IMR-90 (cell line): ENCODE results near the gene TMIGD1. TPM values are rescaled to one million over a fixed set of nuclear protein-coding genes. Genes with fewer than 3 reads are reported as not detected.

Experiments used
- ATAC-seq: fragments of 200-7000 bp; cut with Tn5 transposase; 2 replicates; pipeline ENCODE4 v1.9.1; 2020; ENCODE audit warnings: low read depth, mild to moderate bottlenecking, moderate library complexity
- BruUV-seq: library from RNA; stranded (reverse); fragments of 400-500 nt; replicated peaks from 2 replicates; lab custom pipeline; 2021; lab: Mats Ljungman, UMichigan
- CTCF ChIA-PET: fragments of 300-600 bp; formaldehyde crosslinking; extraction: SDS; loops from one replicate; lab custom pipeline; 2021; ENCODE audit warnings: antibody characterized with exemption; lab: Yijun Ruan, JAX
- POLR2A ChIA-PET: fragments of 300-600 bp; sonication (Branson Sonifier 250); formaldehyde crosslinking; loops from one replicate; lab custom pipeline; 2022; ENCODE audit warnings: antibody characterized with exemption; ENCODE audit not compliant: unreplicated experiment; lab: Charles Lee
- DNase-seq: peaks from one replicate; pipeline ENCODE4 v3.0.0; 2013
- H2AFZ ChIP-seq: replicated peaks from 2 replicates; pipeline ENCODE3; 2013; ENCODE audit warnings: low read length, mild to moderate bottlenecking; ENCODE audit not compliant: poor library complexity
- H2AK5ac ChIP-seq: 2 replicates; pipeline ENCODE4 v1.6.1; 2013; ENCODE audit warnings: low read depth, low read length, inconsistent platforms
- H2AK9ac ChIP-seq: replicated peaks from 2 replicates; pipeline ENCODE3; 2013; ENCODE audit warnings: mild to moderate bottlenecking, low read depth, low read length, moderate library complexity; ENCODE audit not compliant: poor library complexity
- H2BK120ac ChIP-seq: 2 replicates; pipeline ENCODE4 v1.6.1; 2013; ENCODE audit warnings: low read depth, low read length, inconsistent platforms
- H2BK15ac ChIP-seq: 3 replicates; pipeline ENCODE4 v1.6.1; 2013; ENCODE audit warnings: low read depth, low read length, inconsistent platforms
- H2BK20ac ChIP-seq: 2 replicates; pipeline ENCODE4 v1.6.1; 2013; ENCODE audit warnings: low read depth, mild to moderate bottlenecking, inconsistent platforms, low read length, moderate library complexity
- H2BK5ac ChIP-seq: 2 replicates; pipeline ENCODE4 v1.6.1; 2013; ENCODE audit warnings: mild to moderate bottlenecking, low read depth, low read length, inconsistent platforms; ENCODE audit not compliant: poor library complexity, severe bottlenecking
- H3K14ac ChIP-seq: replicated peaks from 2 replicates; pipeline ENCODE4 v1.6.1; 2013; ENCODE audit warnings: low read depth, low read length, inconsistent platforms
- H3K18ac ChIP-seq: 2 replicates; pipeline ENCODE4 v1.6.1; 2013; ENCODE audit warnings: low read depth, low read length, control low read depth
- H3K23ac ChIP-seq: 2 replicates; pipeline ENCODE4 v1.6.1; 2013; ENCODE audit warnings: low read depth, low read length, inconsistent platforms
- H3K27ac ChIP-seq: 2 replicates; pipeline ENCODE4 v1.5.1; 2013; ENCODE audit warnings: mild to moderate bottlenecking, control low read depth, low read length; ENCODE audit not compliant: insufficient read depth
- H3K27me3 ChIP-seq: 2 replicates; pipeline ENCODE4 v1.6.1; 2013; ENCODE audit warnings: low read length; ENCODE audit not compliant: control insufficient read depth, insufficient read depth
- H3K36me3 ChIP-seq: 2 replicates; pipeline ENCODE4 v1.6.1; 2013; ENCODE audit warnings: low read length, mixed read lengths; ENCODE audit not compliant: control insufficient read depth, insufficient read depth
- H3K4ac ChIP-seq: 2 replicates; pipeline ENCODE4 v1.6.1; 2013; ENCODE audit warnings: low read depth, low read length, inconsistent platforms
- H3K4me1 ChIP-seq: 2 replicates; pipeline ENCODE4 v1.6.1; 2013; ENCODE audit warnings: low read length, mixed read lengths; ENCODE audit not compliant: control insufficient read depth, insufficient read depth
- H3K4me2 ChIP-seq: 2 replicates; pipeline ENCODE4 v1.6.1; 2013; ENCODE audit warnings: low read depth, mild to moderate bottlenecking, control low read depth, low read length, moderate library complexity
- H3K4me3 ChIP-seq: 2 replicates; pipeline ENCODE4 v1.5.1; 2013; ENCODE audit warnings: low read depth, mild to moderate bottlenecking, control low read depth, low read length, moderate library complexity; ENCODE audit not compliant: insufficient read depth
- H3K56ac ChIP-seq: 2 replicates; pipeline ENCODE4 v1.6.1; 2013; ENCODE audit warnings: low read length, inconsistent platforms; ENCODE audit not compliant: insufficient read depth; ENCODE audit errors: extremely low read depth
- H3K79me1 ChIP-seq, 2 experiments: 2 replicates each; pipeline ENCODE4 v1.6.1; 2013; ENCODE audit warnings: low read length in 2 of 2, inconsistent platforms in 1 of 2, low read depth in 1 of 2
- H3K9ac ChIP-seq: 2 replicates; pipeline ENCODE4 v1.6.1; 2013; ENCODE audit warnings: low read depth, low read length, control low read depth
- H3K9me1 ChIP-seq: 2 replicates; pipeline ENCODE4 v1.6.1; 2013; ENCODE audit warnings: low read length, inconsistent platforms; ENCODE audit not compliant: insufficient read depth
- H3K9me3 ChIP-seq: 2 replicates; pipeline ENCODE4 v1.6.1; 2013; ENCODE audit warnings: low read length; ENCODE audit not compliant: control insufficient read depth, insufficient read depth
- H4K20me1 ChIP-seq: 2 replicates; pipeline ENCODE4 v1.6.1; 2013; ENCODE audit warnings: low read length, inconsistent platforms; ENCODE audit not compliant: insufficient read depth
- H4K5ac ChIP-seq: 2 replicates; pipeline ENCODE4 v1.6.1; 2013; ENCODE audit warnings: mild to moderate bottlenecking, low read depth, low read length, control low read depth
- H4K8ac ChIP-seq, 2 experiments: 2 replicates each; pipeline ENCODE4 v1.6.1; 2013; ENCODE audit warnings: low read depth in 2 of 2, low read length in 2 of 2, control low read depth in 1 of 2, inconsistent platforms in 1 of 2
- H4K91ac ChIP-seq: 2 replicates; pipeline ENCODE4 v1.6.1; 2013; ENCODE audit warnings: low read depth, low read length, inconsistent platforms; ENCODE audit not compliant: insufficient read depth
- CEBPB ChIP-seq: IDR thresholded peaks from 2 replicates; pipeline ENCODE4 v1.6.1; 2012; ENCODE audit warnings: low read depth, low read length, improper control_type of control experiment
- CHD1 ChIP-seq: IDR thresholded peaks from 2 replicates; pipeline ENCODE4 v1.6.1; 2012; ENCODE audit warnings: low read depth, low read length, improper control_type of control experiment
- CTCF ChIP-seq: conservative IDR thresholded peaks from 2 replicates; pipeline ENCODE4 v1.5.1; 2012; ENCODE audit warnings: mild to moderate bottlenecking, low read depth, low read length, improper control_type of control experiment
- FOS ChIP-seq: fragments of 150-350 bp; IDR thresholded peaks from 2 replicates; pipeline ENCODE4 v1.6.1; 2016; ENCODE audit warnings: low read depth, low read length
- MAZ ChIP-seq: IDR thresholded peaks from 2 replicates; pipeline ENCODE4 v1.6.1; 2012; ENCODE audit warnings: low read depth, mild to moderate bottlenecking, low read length, improper control_type of control experiment, moderate library complexity, borderline replicate concordance
- MXI1 ChIP-seq: IDR thresholded peaks from 2 replicates; pipeline ENCODE4 v1.6.1; 2012; ENCODE audit warnings: low read depth, mild to moderate bottlenecking, low read length, moderate library complexity, borderline replicate concordance
- NFE2L2 ChIP-seq: fragments of 150-350 bp; IDR thresholded peaks from 2 replicates; pipeline ENCODE4 v1.6.1; 2016; ENCODE audit warnings: low read depth, mild to moderate bottlenecking, low read length
- POLR2A ChIP-seq: IDR thresholded peaks from 2 replicates; pipeline ENCODE4 v1.6.1; 2012; ENCODE audit warnings: mild to moderate bottlenecking, low read depth, low read length
- RAD21 ChIP-seq: IDR thresholded peaks from 2 replicates; pipeline ENCODE4 v1.6.1; 2012; ENCODE audit warnings: low read length, improper control_type of control experiment
- RCOR1 ChIP-seq: IDR thresholded peaks from 2 replicates; pipeline ENCODE4 v1.6.1; 2012; ENCODE audit warnings: mild to moderate bottlenecking, low read length, improper control_type of control experiment; ENCODE audit not compliant: insufficient replicate concordance
- RFX5 ChIP-seq: IDR thresholded peaks from 2 replicates; pipeline ENCODE4 v1.8.0; 2012; ENCODE audit warnings: low read depth, mild to moderate bottlenecking, low read length, moderate library complexity
- SMC3 ChIP-seq: fragments of 150-350 bp; IDR thresholded peaks from 2 replicates; pipeline ENCODE4 v1.6.1; 2016; ENCODE audit warnings: low read depth, mild to moderate bottlenecking, antibody characterized with exemption, low read length, moderate library complexity
- WGBS, 2 experiments: methylation state at CpG; one replicate each; pipeline versions ENCODE4 v1.1.5 to v1.1.7; 2013; ENCODE audit warnings: missing lambda C conversion rate in 2 of 2; ENCODE audit not compliant: insufficient read length in 1 of 2; ENCODE audit errors: extremely low coverage in 2 of 2; 5-methylcytosine and 5-hydroxymethylcytosine counted together
- dilution Hi-C: fragments of 300-500 bp; cut with HindIII; formaldehyde crosslinking; loops from one replicate; pipeline ENCODE4 v1.14.3; 2018; ENCODE audit warnings: low sequenced_read_pairs; ENCODE audit not compliant: unreplicated experiment
- in situ Hi-C: fragments of 300-500 bp; cut with MboI; formaldehyde crosslinking; loops from 3 replicates; pipeline ENCODE4 v1.14.3; 2019; ENCODE audit warnings: low sequenced_read_pairs, inconsistent platforms, mixed read lengths
- intact Hi-C: fragments of 100-400 bp; cut with micrococcal nuclease; formaldehyde crosslinking; loops from 2 replicates; pipeline ENCODE4 v1.10.0; 2022
- polyA plus RNA-seq, 3 experiments: library from polyadenylated mRNA; depleted of rRNA; stranded (reverse); fragments of >200 nt; gene quantifications; 2 replicates each; pipeline ENCODE4 v1.2.3, GENCODE V29; 2012; ENCODE audit warnings: low replicate concordance in 1 of 3
- total RNA-seq: library from RNA; depleted of rRNA; stranded (reverse); fragments of >200 nt; gene quantifications from 2 replicates; pipeline ENCODE4 v1.2.3, GENCODE V29; 2012
- TF ChIP-seq, protein P1 (sequence below): fragments of 150-350 bp; IDR thresholded peaks from 2 replicates; pipeline ENCODE4 v1.6.1; 2017; ENCODE audit warnings: mild to moderate bottlenecking, antibody characterized with exemption, low read length, low read depth

Gene TMIGD1
- total and polyA plus RNA-seq, 2 of the 4 experiments (the other 2 are of a cell fraction): not detected

DNA sequence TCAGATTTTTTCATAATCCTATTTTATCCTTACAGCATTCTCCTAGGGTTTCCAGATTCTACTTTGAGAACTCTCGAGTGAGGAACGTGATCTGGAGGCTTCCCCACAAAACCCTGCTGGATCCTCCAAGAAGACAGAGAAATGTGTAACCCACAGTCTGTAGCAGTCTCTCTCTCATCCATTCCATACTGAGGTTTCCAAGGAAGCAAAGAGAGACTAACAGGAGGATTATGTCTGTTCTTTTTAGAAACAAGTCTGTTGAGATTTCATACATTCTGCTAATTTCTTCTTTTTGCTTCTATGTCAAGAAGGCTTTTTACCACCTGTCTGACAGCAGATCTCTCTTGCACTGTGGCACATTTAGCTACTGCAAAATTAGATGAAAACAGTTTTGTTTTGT, 18.8 kb downstream of the TMIGD1 start:
- dilution Hi-C loops (no loop called here), intact Hi-C loops (no loop called here), in situ Hi-C loops (loop anchor here (25.0 kb wide), 1 partner anchor 397 kb away; no protein-coding TSS in a partner anchor)
- Histone ChIP-seq H3K4me3 (no peak overlapping the region), H2BK120ac (no peak overlapping the region), H3K27me3 (peaks cover 5% of the 10 kb centered on the region), H2AK9ac (no peak overlapping the region), H3K9me3 (no peaks in the 10 kb centered on the region), H4K8ac (no peak overlapping the region), H4K91ac (no peak overlapping the region), H2BK5ac (no peak overlapping the region), H2AK5ac (no peak overlapping the region), H3K4me1 (peaks cover 2% of the 10 kb centered on the region; the same call in 1 of the 2 replicates), H3K9ac (no peak overlapping the region), H3K4ac (no peak overlapping the region), H4K5ac (no peak overlapping the region), H2BK20ac (no peak overlapping the region), H3K79me1 (no peaks in the 10 kb centered on the region), H3K36me3 (no peaks in the 10 kb centered on the region), H2AFZ (no peak overlapping the region), H3K9me1 (no peaks in the 10 kb centered on the region), H3K23ac (no peak overlapping the region; the same call in 1 of the 2 replicates), H2BK15ac (no peak overlapping the region), H4K20me1 (no peaks in the 10 kb centered on the region), H3K27ac (no peak overlapping the region), H3K14ac (no peak overlapping the region), H3K4me2 (no peak overlapping the region), H3K56ac (no peak overlapping the region), H3K18ac (no peak overlapping the region)
- no peak for ATAC-seq
- ChIA-PET CTCF (no interaction called here), POLR2A (no interaction called here)
- no TSS peak for BruUV-seq
- DNase-seq: no peak
- TF ChIP-seq, protein P1, sequence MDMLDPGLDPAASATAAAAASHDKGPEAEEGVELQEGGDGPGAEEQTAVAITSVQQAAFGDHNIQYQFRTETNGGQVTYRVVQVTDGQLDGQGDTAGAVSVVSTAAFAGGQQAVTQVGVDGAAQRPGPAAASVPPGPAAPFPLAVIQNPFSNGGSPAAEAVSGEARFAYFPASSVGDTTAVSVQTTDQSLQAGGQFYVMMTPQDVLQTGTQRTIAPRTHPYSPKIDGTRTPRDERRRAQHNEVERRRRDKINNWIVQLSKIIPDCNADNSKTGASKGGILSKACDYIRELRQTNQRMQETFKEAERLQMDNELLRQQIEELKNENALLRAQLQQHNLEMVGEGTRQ: no peak
- TF ChIP-seq MXI1 (no peak), FOS (no peak), POLR2A (no peak), RCOR1 (no peak), MAZ (no peak), NFE2L2 (no peak), CEBPB (no peak), CTCF (no peak), CHD1 (no peak), SMC3 (no peak), RAD21 (no peak), RFX5 (no peak)
- WGBS, 2 experiments: 60% methylated on average over 2 of the region's 2 CpGs; no CpG with 5 or more reads in 1 of the 2 experiments
